LoVo (cell line): ENCODE measurements around the gene ADGRL2.

Source experiments
- DNase-seq: peaks from one replicate; pipeline ENCODE4 v3.0.0-alpha.2; 2016; ENCODE audit warnings: low spot score

Gene ADGRL2

GRCh38 chr1:81990241-81990640, 189.5 kb downstream of the ADGRL2 start:
- DNase-seq: no peak

DNA sequence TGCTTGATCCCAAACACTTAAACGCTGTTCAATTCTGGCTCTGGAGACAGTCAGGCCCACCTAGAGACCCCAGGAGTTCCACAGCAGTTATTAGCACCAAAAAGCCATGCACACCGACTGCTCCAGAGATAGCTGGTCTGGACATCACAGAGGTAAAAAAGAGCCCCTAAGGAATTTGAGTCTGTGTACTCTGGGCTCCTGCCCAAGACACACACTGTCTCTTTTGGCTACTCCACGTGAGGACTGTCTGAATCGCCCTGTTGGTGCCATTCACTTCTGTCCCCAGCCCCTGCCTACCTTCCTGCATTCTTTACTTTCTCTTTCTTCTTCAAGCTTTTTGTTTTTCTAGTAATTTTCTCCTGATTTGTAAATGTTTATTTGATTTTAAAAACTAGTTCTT, 197.4 kb downstream of the ADGRL2 start:
- DNase-seq: no peak

GRCh38 chr1:81999364-81999763, 198.6 kb downstream of the ADGRL2 start:
- DNase-seq: no peak

- DNase-seq: no peak
Observed at GRCh38 chr1:82000221-82000620, 199.5 kb downstream of the ADGRL2 start.

DNA sequence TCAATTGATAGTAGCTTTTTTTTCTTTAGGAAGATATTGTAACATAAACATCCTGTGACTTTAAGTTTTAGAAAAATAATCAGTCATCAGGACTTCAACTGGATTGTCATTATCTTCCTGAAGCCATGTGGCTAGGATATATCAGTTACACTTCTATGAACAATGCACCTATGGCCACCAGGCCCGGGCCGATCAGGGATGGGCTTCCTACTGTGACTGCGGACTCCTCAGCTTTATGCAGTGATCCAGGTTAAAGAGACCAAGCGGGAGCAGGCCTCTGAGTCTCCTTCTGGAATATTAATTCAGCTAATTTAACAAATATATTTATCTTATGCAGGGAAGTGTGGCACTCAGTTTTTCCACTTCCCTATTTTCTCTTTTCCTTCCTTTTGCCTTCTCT, 200.6 kb downstream of the ADGRL2 start:
- no peak for DNase-seq

DNA sequence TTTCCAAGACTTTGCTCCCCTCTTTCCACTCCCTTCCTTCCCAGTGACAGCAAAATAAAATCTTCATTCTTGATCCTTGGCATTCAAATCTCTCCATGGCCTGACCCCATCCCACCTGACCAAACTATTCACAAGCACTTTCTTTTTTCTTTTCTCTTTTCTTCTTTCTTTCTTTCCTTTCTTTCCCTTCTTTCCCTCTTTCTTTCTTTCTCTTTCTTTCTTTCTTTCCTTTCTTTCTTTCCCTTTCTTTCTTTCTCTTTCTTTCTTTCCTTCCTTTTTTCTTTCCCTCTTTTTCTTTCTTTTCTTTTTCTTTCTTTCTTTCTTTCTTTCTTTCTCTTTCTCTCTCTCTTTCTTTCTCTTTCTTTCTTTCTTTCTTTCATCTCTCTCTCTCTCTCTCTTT, 207.1 kb downstream of the ADGRL2 start:
- DNase-seq: no peak

GRCh38 chr1:82013702-82014101, 213.0 kb downstream of the ADGRL2 start:
- no peak for DNase-seq

GRCh38 chr1:82015444-82015843, 214.7 kb downstream of the ADGRL2 start:
- DNase-seq: no peak

- DNase-seq: no peak
Observed at GRCh38 chr1:82018319-82018718, 217.6 kb downstream of the ADGRL2 start.

- no peak for DNase-seq
Observed at GRCh38 chr1:82019508-82019907, 218.8 kb downstream of the ADGRL2 start.

GRCh38 chr1:82030830-82031229, 230.1 kb downstream of the ADGRL2 start:
- DNase-seq: no peak

DNA sequence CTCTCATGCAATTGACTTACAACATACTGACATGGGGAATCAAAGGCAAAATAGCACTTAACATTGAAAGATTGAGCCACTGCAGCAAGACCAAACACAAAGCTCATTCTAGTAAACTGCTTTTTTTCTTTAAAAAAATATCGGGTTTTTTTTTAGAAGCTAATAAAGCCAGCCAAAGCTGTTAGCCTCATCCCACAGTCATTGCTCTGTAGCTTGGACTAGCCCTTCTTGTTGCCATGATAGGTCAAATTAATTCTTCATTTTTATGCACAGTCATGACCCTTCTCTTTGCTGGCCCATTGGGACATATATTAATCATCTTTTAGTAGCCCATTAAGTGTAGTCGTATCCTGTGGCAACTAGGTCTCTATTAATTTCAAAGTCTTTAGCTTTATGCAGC, 231.3 kb downstream of the ADGRL2 start:
- no peak for DNase-seq

DNA sequence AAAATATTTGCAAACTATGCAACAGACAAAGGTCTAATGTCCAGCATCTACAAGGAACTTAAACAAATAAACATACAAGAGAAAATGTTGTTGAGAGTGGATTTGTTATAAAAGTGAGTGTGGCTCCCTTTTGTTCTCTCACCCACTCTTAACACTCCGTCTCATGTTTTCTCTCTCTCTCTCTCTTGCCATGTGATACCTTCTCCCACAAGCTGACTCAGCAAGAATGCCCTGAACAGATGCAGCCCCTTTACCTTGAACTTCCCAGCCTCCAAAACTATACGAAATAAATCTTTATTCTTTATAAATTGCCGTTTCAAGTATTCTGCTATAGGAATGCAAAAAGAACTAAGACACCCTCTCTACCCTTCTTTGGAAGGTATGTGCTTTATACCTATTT, 234.1 kb downstream of the ADGRL2 start:
- DNase-seq: no peak
